ENCODE results near the gene MCUB.

Gene MCUB

GRCh38 chr4:109713500-109713899 is 153.5 kb downstream of the MCUB start:
- H3K4me3 ChIP-seq (ENCODE audit: low read depth in 1 of 2, low read length in 2 of 2): no peak overlapping the region
- no peaks in the 10 kb centered on the region for H3K27me3 ChIP-seq (ENCODE audit: low read depth, low read length)
- peaks cover 18 to 30% of the 10 kb centered on the region in 2 donors for H3K36me3 ChIP-seq (ENCODE audit: control insufficient read depth in 1 of 2, insufficient read depth in 2 of 2, low read length in 2 of 2)
- H3K9me3 ChIP-seq (ENCODE audit: control insufficient read depth in 1 of 2, low read length in 2 of 2): no peaks in the 10 kb centered on the region
- no peak overlapping the region for H3K27ac ChIP-seq (ENCODE audit: low read length)
- no peaks in the 10 kb centered on the region for H3K4me1 ChIP-seq (ENCODE audit: control insufficient read depth in 1 of 2, insufficient read depth in 2 of 2, low read length in 2 of 2)

- Histone ChIP-seq H3K36me3 (ENCODE audit: control insufficient read depth in 1 of 2, insufficient read depth in 2 of 2, low read length in 2 of 2) (peaks cover 9 to 20% of the 10 kb centered on the region in 2 donors), H3K9me3 (ENCODE audit: control insufficient read depth in 1 of 2, low read length in 2 of 2) (no peaks in the 10 kb centered on the region), H3K4me3 (ENCODE audit: low read depth in 1 of 2, low read length in 2 of 2) (no peak overlapping the region), H3K27ac (ENCODE audit: low read length) (no peak overlapping the region), H3K27me3 (ENCODE audit: low read depth, low read length) (no peaks in the 10 kb centered on the region), H3K4me1 (ENCODE audit: control insufficient read depth in 1 of 2, insufficient read depth in 2 of 2, low read length in 2 of 2) (no peaks in the 10 kb centered on the region)
These were observed 158.7 kb downstream of the MCUB start for GRCh38 chr4:109718759-109719158.

- H3K4me3 ChIP-seq (ENCODE audit: low read depth in 1 of 2, low read length in 2 of 2): no peak overlapping the region
- no peaks in the 10 kb centered on the region for H3K9me3 ChIP-seq (ENCODE audit: control insufficient read depth in 1 of 2, low read length in 2 of 2)
- peaks cover 9 to 13% of the 10 kb centered on the region in 2 donors for H3K36me3 ChIP-seq (ENCODE audit: control insufficient read depth in 1 of 2, insufficient read depth in 2 of 2, low read length in 2 of 2)
- no peak overlapping the region for H3K27ac ChIP-seq (ENCODE audit: low read length)
- H3K27me3 ChIP-seq (ENCODE audit: low read depth, low read length): no peaks in the 10 kb centered on the region
- H3K4me1 ChIP-seq (ENCODE audit: control insufficient read depth in 1 of 2, insufficient read depth in 2 of 2, low read length in 2 of 2): no peaks in the 10 kb centered on the region
These were observed 159.6 kb downstream of the MCUB start for GRCh38 chr4:109719604-109720003.

- H3K27ac ChIP-seq (ENCODE audit: low read length): no peak overlapping the region
- H3K36me3 ChIP-seq (ENCODE audit: control insufficient read depth in 1 of 2, insufficient read depth in 2 of 2, low read length in 2 of 2): peaks cover 9% of the 10 kb centered on the region in 2 donors
- no peaks in the 10 kb centered on the region for H3K4me1 ChIP-seq (ENCODE audit: control insufficient read depth in 1 of 2, insufficient read depth in 2 of 2, low read length in 2 of 2)
- H3K4me3 ChIP-seq (ENCODE audit: low read depth in 1 of 2, low read length in 2 of 2): no peak overlapping the region
- H3K27me3 ChIP-seq (ENCODE audit: low read depth, low read length): no peaks in the 10 kb centered on the region
- no peaks in the 10 kb centered on the region for H3K9me3 ChIP-seq (ENCODE audit: control insufficient read depth in 1 of 2, low read length in 2 of 2)
These were observed 161.0 kb downstream of the MCUB start for GRCh38 chr4:109721033-109721432.

- no peaks in the 10 kb centered on the region for H3K4me1 ChIP-seq (ENCODE audit: control insufficient read depth in 1 of 2, insufficient read depth in 2 of 2, low read length in 2 of 2)
- H3K9me3 ChIP-seq (ENCODE audit: control insufficient read depth in 1 of 2, low read length in 2 of 2): no peaks in the 10 kb centered on the region
- no peak overlapping the region for H3K4me3 ChIP-seq (ENCODE audit: low read depth in 1 of 2, low read length in 2 of 2)
- no peaks in the 10 kb centered on the region for H3K27me3 ChIP-seq (ENCODE audit: low read depth, low read length)
- no peaks in the 10 kb centered on the region for H3K36me3 ChIP-seq (ENCODE audit: control insufficient read depth in 1 of 2, insufficient read depth in 2 of 2, low read length in 2 of 2)
- H3K27ac ChIP-seq (ENCODE audit: low read length): no peak overlapping the region
These were observed 162.3 kb downstream of the MCUB start for GRCh38 chr4:109722357-109722756.

- H3K36me3 ChIP-seq (ENCODE audit: control insufficient read depth in 1 of 2, insufficient read depth in 2 of 2, low read length in 2 of 2): no peaks in the 10 kb centered on the region
- no peaks in the 10 kb centered on the region for H3K4me1 ChIP-seq (ENCODE audit: control insufficient read depth in 1 of 2, insufficient read depth in 2 of 2, low read length in 2 of 2)
- no peak overlapping the region for H3K4me3 ChIP-seq (ENCODE audit: low read depth in 1 of 2, low read length in 2 of 2)
- no peak overlapping the region for H3K27ac ChIP-seq (ENCODE audit: low read length)
- no peaks in the 10 kb centered on the region for H3K27me3 ChIP-seq (ENCODE audit: low read depth, low read length)
- H3K9me3 ChIP-seq (ENCODE audit: control insufficient read depth in 1 of 2, low read length in 2 of 2): no peaks in the 10 kb centered on the region
These were observed 163.1 kb downstream of the MCUB start for GRCh38 chr4:109723110-109723509.

GRCh38 chr4:109728385-109728784 is 168.3 kb downstream of the MCUB start:
- Histone ChIP-seq H3K27me3 (ENCODE audit: low read depth, low read length) (no peaks in the 10 kb centered on the region), H3K4me3 (ENCODE audit: low read depth in 1 of 2, low read length in 2 of 2) (peak overlapping the region in 1 of 2 donors; percentile 84), H3K4me1 (ENCODE audit: control insufficient read depth in 1 of 2, insufficient read depth in 2 of 2, low read length in 2 of 2) (peaks cover 0 to 9% of the 10 kb centered on the region in 2 donors), H3K36me3 (ENCODE audit: control insufficient read depth in 1 of 2, insufficient read depth in 2 of 2, low read length in 2 of 2) (no peaks in the 10 kb centered on the region), H3K27ac (ENCODE audit: low read length) (no peak overlapping the region), H3K9me3 (ENCODE audit: control insufficient read depth in 1 of 2, low read length in 2 of 2) (no peaks in the 10 kb centered on the region)

- Histone ChIP-seq H3K4me3 (ENCODE audit: low read depth in 1 of 2, low read length in 2 of 2) (peak overlapping the region; percentile 84 to 95), H3K9me3 (ENCODE audit: control insufficient read depth in 1 of 2, low read length in 2 of 2) (no peaks in the 10 kb centered on the region), H3K4me1 (ENCODE audit: control insufficient read depth in 1 of 2, insufficient read depth in 2 of 2, low read length in 2 of 2) (peaks cover 0 to 9% of the 10 kb centered on the region in 2 donors), H3K36me3 (ENCODE audit: control insufficient read depth in 1 of 2, insufficient read depth in 2 of 2, low read length in 2 of 2) (no peaks in the 10 kb centered on the region), H3K27ac (ENCODE audit: low read length) (peak overlapping the region; percentile 46), H3K27me3 (ENCODE audit: low read depth, low read length) (no peaks in the 10 kb centered on the region)
These were observed 169.2 kb downstream of the MCUB start for GRCh38 chr4:109729117-109729717.

- Histone ChIP-seq H3K9me3 (ENCODE audit: control insufficient read depth in 1 of 2, low read length in 2 of 2) (no peaks in the 10 kb centered on the region), H3K4me1 (ENCODE audit: control insufficient read depth in 1 of 2, insufficient read depth in 2 of 2, low read length in 2 of 2) (peaks cover 0 to 9% of the 10 kb centered on the region in 2 donors), H3K27ac (ENCODE audit: low read length) (peak within 1 kb of the TSS; percentile 91), H3K36me3 (ENCODE audit: control insufficient read depth in 1 of 2, insufficient read depth in 2 of 2, low read length in 2 of 2) (no peaks in the 10 kb centered on the region), H3K27me3 (ENCODE audit: low read depth, low read length) (no peaks in the 10 kb centered on the region), H3K4me3 (ENCODE audit: low read depth in 1 of 2, low read length in 2 of 2) (peak within 1 kb of the TSS; percentile 94 to 95)
These were observed 169.9 kb downstream of the MCUB start, which contains the start of gene PLA2G12A for GRCh38 chr4:109729718-109730618. Gene PLA2G12A (minus strand): TSS chr4:109730070. CDS start chr4:109729809, 261 bp downstream.

GRCh38 chr4:109730619-109731545 is 170.8 kb downstream of the MCUB start:
- H3K4me3 ChIP-seq (ENCODE audit: low read depth in 1 of 2, low read length in 2 of 2): peak overlapping the region; percentile 94 to 95
- H3K27me3 ChIP-seq (ENCODE audit: low read depth, low read length): no peaks in the 10 kb centered on the region
- peak overlapping the region; percentile 91 for H3K27ac ChIP-seq (ENCODE audit: low read length)
- no peaks in the 10 kb centered on the region for H3K36me3 ChIP-seq (ENCODE audit: control insufficient read depth in 1 of 2, insufficient read depth in 2 of 2, low read length in 2 of 2)
- peaks cover 0 to 9% of the 10 kb centered on the region in 2 donors for H3K4me1 ChIP-seq (ENCODE audit: control insufficient read depth in 1 of 2, insufficient read depth in 2 of 2, low read length in 2 of 2)
- no peaks in the 10 kb centered on the region for H3K9me3 ChIP-seq (ENCODE audit: control insufficient read depth in 1 of 2, low read length in 2 of 2)

- Histone ChIP-seq H3K4me3 (ENCODE audit: low read depth in 1 of 2, low read length in 2 of 2) (no peak overlapping the region), H3K9me3 (ENCODE audit: control insufficient read depth in 1 of 2, low read length in 2 of 2) (no peaks in the 10 kb centered on the region), H3K36me3 (ENCODE audit: control insufficient read depth in 1 of 2, insufficient read depth in 2 of 2, low read length in 2 of 2) (no peaks in the 10 kb centered on the region), H3K27me3 (ENCODE audit: low read depth, low read length) (no peaks in the 10 kb centered on the region), H3K4me1 (ENCODE audit: control insufficient read depth in 1 of 2, insufficient read depth in 2 of 2, low read length in 2 of 2) (peaks cover 0 to 9% of the 10 kb centered on the region in 2 donors), H3K27ac (ENCODE audit: low read length) (no peak overlapping the region)
These were observed 173.7 kb downstream of the MCUB start for GRCh38 chr4:109733728-109734127.
